ENCODE measurements around the gene TANC2. TPM values are rescaled to one million over a fixed set of nuclear protein-coding genes. Genes with fewer than 3 reads are reported as not detected.

The TANC2 gene
- total and polyA plus RNA-seq, 9 of the 15 experiments (the other 6 are each of a cell fraction or from before 2014, with no cell fraction given): 0.46 to 7.8 (median 4.5) TPM

DNA sequence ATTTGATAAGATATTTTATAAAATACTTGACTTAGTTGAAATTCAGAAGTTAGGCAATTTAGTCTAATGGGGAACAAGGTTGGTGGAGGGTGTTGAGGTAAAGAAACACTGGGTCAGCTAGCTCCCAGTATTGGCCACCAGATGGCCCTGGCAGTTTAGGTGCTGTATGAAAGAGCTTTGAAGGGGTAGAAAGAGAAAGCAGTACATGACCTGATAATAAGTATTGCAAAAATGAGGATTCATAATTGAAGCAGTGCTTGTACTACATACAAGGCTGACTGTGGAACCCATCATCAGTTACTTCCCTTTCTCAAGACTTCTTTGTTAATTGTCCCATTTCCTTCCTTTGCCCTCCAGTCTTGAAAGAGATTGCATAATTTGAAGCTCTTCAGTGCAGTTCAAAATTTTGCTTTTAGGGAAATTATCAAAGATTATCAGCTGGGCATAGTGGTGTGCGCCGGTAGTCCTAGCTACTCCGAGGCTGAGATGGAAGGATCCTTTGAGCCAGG, 29.4 kb downstream of the TANC2 start (continued):
- TF ChIP-seq PHF8 (IDR thresholded peaks at IDR 0.05; ENCODE audit: borderline replicate concordance, low read length): no peak
- TF ChIP-seq SIN3A (IDR thresholded peaks at IDR 0.05; ENCODE audit: borderline replicate concordance in 2 of 2, control insufficient read depth in 1 of 2, low read depth in 2 of 2, low read length in 2 of 2): no peak
- no peak for TF ChIP-seq PPARD (CRISPR knock-in tag; IDR thresholded peaks at IDR 0.05)
- TF ChIP-seq ZBTB7A (IDR thresholded peaks at IDR 0.05; ENCODE audit: borderline replicate concordance, control insufficient read depth, low read depth, low read length): no peak
- no peak for TF ChIP-seq SREBF1 (IDR thresholded peaks at IDR 0.05; ENCODE audit: borderline replicate concordance, low read depth, low read length)
- no peak for TF ChIP-seq POLR3A (IDR thresholded peaks at IDR 0.05; ENCODE audit: borderline replicate concordance, extremely low read depth, insufficient read depth, insufficient read length)
- TF ChIP-seq, protein P1, sequence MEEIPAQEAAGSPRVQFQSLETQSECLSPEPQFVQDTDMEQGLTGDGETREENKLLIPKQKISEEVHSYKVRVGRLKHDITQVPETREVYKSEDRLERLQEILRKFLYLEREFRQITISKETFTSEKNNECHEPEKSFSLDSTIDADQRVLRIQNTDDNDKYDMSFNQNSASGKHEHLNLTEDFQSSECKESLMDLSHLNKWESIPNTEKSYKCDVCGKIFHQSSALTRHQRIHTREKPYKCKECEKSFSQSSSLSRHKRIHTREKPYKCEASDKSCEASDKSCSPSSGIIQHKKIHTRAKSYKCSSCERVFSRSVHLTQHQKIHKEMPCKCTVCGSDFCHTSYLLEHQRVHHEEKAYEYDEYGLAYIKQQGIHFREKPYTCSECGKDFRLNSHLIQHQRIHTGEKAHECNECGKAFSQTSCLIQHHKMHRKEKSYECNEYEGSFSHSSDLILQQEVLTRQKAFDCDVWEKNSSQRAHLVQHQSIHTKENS (CRISPR knock-in tag; IDR thresholded peaks at IDR 0.05): no peak
- TF ChIP-seq PRPF4 (IDR thresholded peaks at IDR 0.05; ENCODE audit: insufficient read depth, low read depth, low read length, poor library complexity, severe bottlenecking): no peak
- TF ChIP-seq BDP1 (IDR thresholded peaks at IDR 0.05; ENCODE audit: insufficient read depth, insufficient read length): no peak
- TF ChIP-seq, protein P2, sequence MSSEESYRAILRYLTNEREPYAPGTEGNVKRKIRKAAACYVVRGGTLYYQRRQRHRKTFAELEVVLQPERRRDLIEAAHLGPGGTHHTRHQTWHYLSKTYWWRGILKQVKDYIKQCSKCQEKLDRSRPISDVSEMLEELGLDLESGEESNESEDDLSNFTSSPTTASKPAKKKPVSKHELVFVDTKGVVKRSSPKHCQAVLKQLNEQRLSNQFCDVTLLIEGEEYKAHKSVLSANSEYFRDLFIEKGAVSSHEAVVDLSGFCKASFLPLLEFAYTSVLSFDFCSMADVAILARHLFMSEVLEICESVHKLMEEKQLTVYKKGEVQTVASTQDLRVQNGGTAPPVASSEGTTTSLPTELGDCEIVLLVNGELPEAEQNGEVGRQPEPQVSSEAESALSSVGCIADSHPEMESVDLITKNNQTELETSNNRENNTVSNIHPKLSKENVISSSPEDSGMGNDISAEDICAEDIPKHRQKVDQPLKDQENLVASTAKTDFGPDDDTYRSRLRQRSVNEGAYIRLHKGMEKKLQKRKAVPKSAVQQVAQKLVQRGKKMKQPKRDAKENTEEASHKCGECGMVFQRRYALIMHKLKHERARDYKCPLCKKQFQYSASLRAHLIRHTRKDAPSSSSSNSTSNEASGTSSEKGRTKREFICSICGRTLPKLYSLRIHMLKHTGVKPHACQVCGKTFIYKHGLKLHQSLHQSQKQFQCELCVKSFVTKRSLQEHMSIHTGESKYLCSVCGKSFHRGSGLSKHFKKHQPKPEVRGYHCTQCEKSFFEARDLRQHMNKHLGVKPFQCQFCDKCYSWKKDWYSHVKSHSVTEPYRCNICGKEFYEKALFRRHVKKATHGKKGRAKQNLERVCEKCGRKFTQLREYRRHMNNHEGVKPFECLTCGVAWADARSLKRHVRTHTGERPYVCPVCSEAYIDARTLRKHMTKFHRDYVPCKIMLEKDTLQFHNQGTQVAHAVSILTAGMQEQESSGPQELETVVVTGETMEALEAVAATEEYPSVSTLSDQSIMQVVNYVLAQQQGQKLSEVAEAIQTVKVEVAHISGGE (CRISPR knock-in tag; IDR thresholded peaks at IDR 0.05): 0 out of 6 replicates have a peak, but pooled peaks of 1 of the 3 experiments have one; percentile 25
- TF ChIP-seq MTA3 (IDR thresholded peaks at IDR 0.05; ENCODE audit: borderline replicate concordance): no peak
- TF ChIP-seq, protein P3, sequence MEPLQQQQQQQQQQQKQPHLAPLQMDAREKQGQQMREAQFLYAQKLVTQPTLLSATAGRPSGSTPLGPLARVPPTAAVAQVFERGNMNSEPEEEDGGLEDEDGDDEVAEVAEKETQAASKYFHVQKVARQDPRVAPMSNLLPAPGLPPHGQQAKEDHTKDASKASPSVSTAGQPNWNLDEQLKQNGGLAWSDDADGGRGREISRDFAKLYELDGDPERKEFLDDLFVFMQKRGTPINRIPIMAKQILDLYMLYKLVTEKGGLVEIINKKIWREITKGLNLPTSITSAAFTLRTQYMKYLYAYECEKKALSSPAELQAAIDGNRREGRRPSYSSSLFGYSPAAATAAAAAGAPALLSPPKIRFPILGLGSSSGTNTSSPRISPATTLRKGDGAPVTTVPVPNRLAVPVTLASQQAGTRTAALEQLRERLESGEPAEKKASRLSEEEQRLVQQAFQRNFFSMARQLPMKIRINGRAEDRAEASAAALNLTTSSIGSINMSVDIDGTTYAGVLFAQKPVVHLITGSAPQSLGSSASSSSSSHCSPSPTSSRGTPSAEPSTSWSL (CRISPR knock-in tag; IDR thresholded peaks at IDR 0.05; ENCODE audit: borderline replicate concordance): no peak
- no peak for TF ChIP-seq ILF3 (IDR thresholded peaks at IDR 0.05; ENCODE audit: borderline replicate concordance)
- peak; percentile 61 for TF ChIP-seq BRD9 (IDR thresholded peaks at IDR 0.05; ENCODE audit: low read depth, partially characterized antibody)
- TF ChIP-seq EWSR1 (IDR thresholded peaks at IDR 0.05; ENCODE audit: borderline replicate concordance, low read depth, partially characterized antibody): no peak
- TF ChIP-seq ELF4 (CRISPR knock-in tag; IDR thresholded peaks at IDR 0.05): no peak
- no peak for TF ChIP-seq POLR2A (conservative IDR thresholded peaks at IDR 0.05)
- TF ChIP-seq HOXB6 (CRISPR knock-in tag; IDR thresholded peaks at IDR 0.05; ENCODE audit: borderline replicate concordance): no peak
- no peak for TF ChIP-seq ZSCAN29 (IDR thresholded peaks at IDR 0.05)
- TF ChIP-seq, protein P4, sequence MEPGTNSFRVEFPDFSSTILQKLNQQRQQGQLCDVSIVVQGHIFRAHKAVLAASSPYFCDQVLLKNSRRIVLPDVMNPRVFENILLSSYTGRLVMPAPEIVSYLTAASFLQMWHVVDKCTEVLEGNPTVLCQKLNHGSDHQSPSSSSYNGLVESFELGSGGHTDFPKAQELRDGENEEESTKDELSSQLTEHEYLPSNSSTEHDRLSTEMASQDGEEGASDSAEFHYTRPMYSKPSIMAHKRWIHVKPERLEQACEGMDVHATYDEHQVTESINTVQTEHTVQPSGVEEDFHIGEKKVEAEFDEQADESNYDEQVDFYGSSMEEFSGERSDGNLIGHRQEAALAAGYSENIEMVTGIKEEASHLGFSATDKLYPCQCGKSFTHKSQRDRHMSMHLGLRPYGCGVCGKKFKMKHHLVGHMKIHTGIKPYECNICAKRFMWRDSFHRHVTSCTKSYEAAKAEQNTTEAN (CRISPR knock-in tag; IDR thresholded peaks at IDR 0.05): no peak
- TF ChIP-seq CSDE1 (IDR thresholded peaks at IDR 0.05): no peak
